Breast epithelium (tissue), 3 donors: ENCODE results near the gene DUS1L.

Experiments
- CTCF ChIP-seq, 3 donors: fragments of 450-650 bp; IDR thresholded peaks; one replicate each; pipeline ENCODE4 v1.5.1; 2016 to 2017; ENCODE audit warnings: antibody characterized with exemption in 3 of 3, mild to moderate bottlenecking in 3 of 3, moderate library complexity in 3 of 3
- POLR2A ChIP-seq: fragments of 450-650 bp; IDR thresholded peaks from one replicate; pipeline ENCODE4 v1.6.1; 2016; ENCODE audit warnings: antibody characterized with exemption, mild to moderate bottlenecking, moderate library complexity
- POLR2AphosphoS5 ChIP-seq, 3 donors: sonication (generic); formaldehyde crosslinking; IDR thresholded peaks; one replicate each; pipeline ENCODE4 v1.6.1; 2017; ENCODE audit warnings: antibody characterized with exemption in 3 of 3

GRCh38 chr17:82110298-82110697 lies 44.7 kb upstream of the DUS1L start:
- TF ChIP-seq CTCF (IDR thresholded peaks at IDR 0.05) (no peak), POLR2AphosphoS5 (IDR thresholded peaks at IDR 0.05) (no peak), POLR2A (no peak)
